IMR-90 (cell line): ENCODE measurements around the gene SH3RF2.

Source experiments
- BHLHE40 ChIP-seq: fragments of 150-350 bp; IDR thresholded peaks from 2 replicates; pipeline ENCODE4 v1.6.1; 2016; ENCODE audit warnings: mild to moderate bottlenecking, low read depth, low read length
- CEBPB ChIP-seq: IDR thresholded peaks from 2 replicates; pipeline ENCODE4 v1.6.1; 2012; ENCODE audit warnings: low read depth, low read length, improper control_type of control experiment
- CHD1 ChIP-seq: IDR thresholded peaks from 2 replicates; pipeline ENCODE4 v1.6.1; 2012; ENCODE audit warnings: low read depth, low read length, improper control_type of control experiment
- CTCF ChIP-seq: conservative IDR thresholded peaks from 2 replicates; pipeline ENCODE4 v1.5.1; 2012; ENCODE audit warnings: mild to moderate bottlenecking, low read depth, low read length, improper control_type of control experiment
- FOS ChIP-seq: fragments of 150-350 bp; IDR thresholded peaks from 2 replicates; pipeline ENCODE4 v1.6.1; 2016; ENCODE audit warnings: low read depth, low read length
- MAZ ChIP-seq: IDR thresholded peaks from 2 replicates; pipeline ENCODE4 v1.6.1; 2012; ENCODE audit warnings: low read depth, mild to moderate bottlenecking, low read length, improper control_type of control experiment, moderate library complexity, borderline replicate concordance
- MXI1 ChIP-seq: IDR thresholded peaks from 2 replicates; pipeline ENCODE4 v1.6.1; 2012; ENCODE audit warnings: low read depth, mild to moderate bottlenecking, low read length, moderate library complexity, borderline replicate concordance
- NFE2L2 ChIP-seq: fragments of 150-350 bp; IDR thresholded peaks from 2 replicates; pipeline ENCODE4 v1.6.1; 2016; ENCODE audit warnings: low read depth, mild to moderate bottlenecking, low read length
- POLR2A ChIP-seq: IDR thresholded peaks from 2 replicates; pipeline ENCODE4 v1.6.1; 2012; ENCODE audit warnings: mild to moderate bottlenecking, low read depth, low read length
- RAD21 ChIP-seq: IDR thresholded peaks from 2 replicates; pipeline ENCODE4 v1.6.1; 2012; ENCODE audit warnings: low read length, improper control_type of control experiment
- RCOR1 ChIP-seq: IDR thresholded peaks from 2 replicates; pipeline ENCODE4 v1.6.1; 2012; ENCODE audit warnings: mild to moderate bottlenecking, low read length, improper control_type of control experiment; ENCODE audit not compliant: insufficient replicate concordance
- SMC3 ChIP-seq: fragments of 150-350 bp; IDR thresholded peaks from 2 replicates; pipeline ENCODE4 v1.6.1; 2016; ENCODE audit warnings: low read depth, mild to moderate bottlenecking, antibody characterized with exemption, low read length, moderate library complexity
- TF ChIP-seq, protein P1 (sequence below): fragments of 150-350 bp; IDR thresholded peaks from 2 replicates; pipeline ENCODE4 v1.6.1; 2017; ENCODE audit warnings: mild to moderate bottlenecking, antibody characterized with exemption, low read length, low read depth

- TF ChIP-seq CTCF: no peak
- TF ChIP-seq POLR2A: no peak
- no peak for TF ChIP-seq MXI1
- no peak for TF ChIP-seq CEBPB
- no peak for TF ChIP-seq CHD1
- TF ChIP-seq, protein P1, sequence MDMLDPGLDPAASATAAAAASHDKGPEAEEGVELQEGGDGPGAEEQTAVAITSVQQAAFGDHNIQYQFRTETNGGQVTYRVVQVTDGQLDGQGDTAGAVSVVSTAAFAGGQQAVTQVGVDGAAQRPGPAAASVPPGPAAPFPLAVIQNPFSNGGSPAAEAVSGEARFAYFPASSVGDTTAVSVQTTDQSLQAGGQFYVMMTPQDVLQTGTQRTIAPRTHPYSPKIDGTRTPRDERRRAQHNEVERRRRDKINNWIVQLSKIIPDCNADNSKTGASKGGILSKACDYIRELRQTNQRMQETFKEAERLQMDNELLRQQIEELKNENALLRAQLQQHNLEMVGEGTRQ: no peak
- no peak for TF ChIP-seq RCOR1
- no peak for TF ChIP-seq MAZ
- TF ChIP-seq FOS: no peak
- no peak for TF ChIP-seq SMC3
- TF ChIP-seq RAD21: no peak
- TF ChIP-seq NFE2L2: no peak
- TF ChIP-seq BHLHE40: no peak
Measured at GRCh38 chr5:145965804-145966203, 29.4 kb downstream of the SH3RF2 start.
